ENCODE measurements around the gene KCNG2.

- TF ChIP-seq EZH2 (IDR thresholded peaks at IDR 0.05) (no peak), CTCF (IDR thresholded peaks at IDR 0.05) (peak; percentile 33), EZH2phosphoT487 (IDR thresholded peaks at IDR 0.05) (no peak)
These were observed 9.0 kb upstream of the KCNG2 start for GRCh38 chr18:79788734-79789085.

Data from neural progenitor cell (in vitro differentiated cells).